GM12892 (cell line): Measurements from ENCODE around the gene PRTG.

Source experiments
- POLR2A ChIP-seq: IDR thresholded peaks from 2 replicates; pipeline ENCODE4 v1.6.1; 2011; ENCODE audit warnings: low read depth, low read length, control low read depth
- POLR2AphosphoS5 ChIP-seq: IDR thresholded peaks from 2 replicates; pipeline ENCODE4 v1.6.1; 2011; ENCODE audit warnings: low read depth, low read length, control low read depth

DNA sequence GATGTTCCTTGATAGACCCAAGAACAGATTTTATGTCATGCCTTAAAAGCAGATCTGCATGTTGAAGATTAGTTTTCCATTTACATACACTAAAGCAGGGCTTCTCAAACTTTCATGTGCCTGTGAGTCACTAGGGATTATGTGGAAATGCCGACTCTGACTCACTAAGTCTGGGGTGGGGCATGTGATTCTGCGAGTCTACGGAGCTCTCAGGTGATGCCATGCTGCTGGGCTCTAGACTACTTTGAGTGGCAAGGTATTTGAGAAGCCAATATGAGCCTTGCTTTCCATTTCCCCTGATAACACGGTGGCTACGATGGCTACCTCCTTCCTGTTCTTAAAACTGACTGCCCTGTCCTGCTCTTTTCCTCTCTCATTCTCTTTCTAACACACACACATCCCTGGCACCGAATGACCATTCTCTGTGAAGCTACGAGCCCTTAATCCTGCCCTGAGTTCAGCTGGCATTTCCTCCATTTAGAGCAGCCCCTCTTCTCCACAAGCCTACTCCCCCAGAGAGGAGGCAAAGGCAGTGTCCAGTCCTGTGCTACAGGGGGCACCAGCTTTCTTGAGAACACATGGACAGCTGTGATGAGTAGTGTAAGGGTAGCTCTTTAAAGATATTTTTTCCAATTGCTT is 115.1 kb downstream of the PRTG start:
- no peak for TF ChIP-seq POLR2A
- no peak for TF ChIP-seq POLR2AphosphoS5
